Thyroid gland (tissue), 4 donors: ENCODE measurements around the gene SELENOP. TPM values are rescaled to one million over a fixed set of nuclear protein-coding genes. Genes with fewer than 3 reads are reported as not detected.

Source experiments
- DNase-seq, 2 donors: peaks; one replicate each; pipeline ENCODE4 v3.0.0-alpha.2; 2019
- H3K27ac ChIP-seq, 3 donors: fragments of 200-600 bp; sonication (generic); 1 replicate in 2 of 3; 2 replicates in 1 of 3; pipeline ENCODE4 v1.5.1; 2016 to 2019; ENCODE audit warnings: mild to moderate bottlenecking in 1 of 3, moderate library complexity in 1 of 3
- H3K27me3 ChIP-seq: fragments of 200-600 bp; sonication (generic); one replicate; pipeline ENCODE4 v1.5.1; 2019
- H3K36me3 ChIP-seq, 2 donors: fragments of 200-600 bp; sonication (generic); one replicate each; pipeline ENCODE4 v1.5.1; 2016 to 2019
- H3K4me1 ChIP-seq, 2 donors: fragments of 200-600 bp; sonication (generic); one replicate each; pipeline ENCODE4 v1.5.1; 2017 to 2019
- H3K4me3 ChIP-seq, 3 donors: fragments of 200-600 bp; sonication (generic); replicated peaks in 1 of 3; 1 replicate in 2 of 3; 2 replicates in 1 of 3; pipeline ENCODE4 v1.5.1; 2016; ENCODE audit warnings: mild to moderate bottlenecking in 1 of 3
- H3K9me3 ChIP-seq: fragments of 200-600 bp; sonication (generic); one replicate; pipeline ENCODE4 v1.5.1; 2017
- POLR2A ChIP-seq, 2 donors: fragments of 450-650 bp; IDR thresholded peaks; one replicate each; pipeline ENCODE4 v1.6.1; 2017; ENCODE audit warnings: antibody characterized with exemption in 2 of 2, mild to moderate bottlenecking in 2 of 2, moderate library complexity in 1 of 2
- WGBS, 2 donors: methylation state at CpG; one replicate each; pipeline ENCODE4 v1.1.5; 2017; 5-methylcytosine and 5-hydroxymethylcytosine counted together
- intact Hi-C: fragments of 100-400 bp; cut with DNase I; formaldehyde crosslinking; loops from one replicate; pipeline ENCODE4 v1.15.1; 2023
- total RNA-seq, 4 donors: library from RNA; depleted of rRNA; stranded (reverse); fragments of >200 nt; gene quantifications; one replicate each; pipeline ENCODE4 v1.2.3, GENCODE V29; 2016
- TF ChIP-seq, protein P1 (sequence below), 6 experiments: fragments of 200-600 bp in 3 of 6; fragments of 450-650 bp in 3 of 6; sonication (generic) in 3 of 6; IDR thresholded peaks; one replicate each; pipeline ENCODE4 v1.5.1; 2016 to 2019; ENCODE audit warnings: antibody characterized with exemption in 6 of 6, mild to moderate bottlenecking in 2 of 6, inconsistent platforms in 1 of 6, moderate library complexity in 1 of 6

Gene SELENOP
- total RNA-seq, 4 donors from 2014 or later: 162 to 637 (median 392) TPM

- Histone ChIP-seq H3K27ac (no peak overlapping the region), H3K9me3 (no peaks in the 10 kb centered on the region), H3K36me3 (peaks cover 24 to 27% of the 10 kb centered on the region in 2 donors), H3K4me3 (no peak overlapping the region), H3K4me1 (no peaks in the 10 kb centered on the region), H3K27me3 (no peaks in the 10 kb centered on the region)
- TF ChIP-seq, protein P1, sequence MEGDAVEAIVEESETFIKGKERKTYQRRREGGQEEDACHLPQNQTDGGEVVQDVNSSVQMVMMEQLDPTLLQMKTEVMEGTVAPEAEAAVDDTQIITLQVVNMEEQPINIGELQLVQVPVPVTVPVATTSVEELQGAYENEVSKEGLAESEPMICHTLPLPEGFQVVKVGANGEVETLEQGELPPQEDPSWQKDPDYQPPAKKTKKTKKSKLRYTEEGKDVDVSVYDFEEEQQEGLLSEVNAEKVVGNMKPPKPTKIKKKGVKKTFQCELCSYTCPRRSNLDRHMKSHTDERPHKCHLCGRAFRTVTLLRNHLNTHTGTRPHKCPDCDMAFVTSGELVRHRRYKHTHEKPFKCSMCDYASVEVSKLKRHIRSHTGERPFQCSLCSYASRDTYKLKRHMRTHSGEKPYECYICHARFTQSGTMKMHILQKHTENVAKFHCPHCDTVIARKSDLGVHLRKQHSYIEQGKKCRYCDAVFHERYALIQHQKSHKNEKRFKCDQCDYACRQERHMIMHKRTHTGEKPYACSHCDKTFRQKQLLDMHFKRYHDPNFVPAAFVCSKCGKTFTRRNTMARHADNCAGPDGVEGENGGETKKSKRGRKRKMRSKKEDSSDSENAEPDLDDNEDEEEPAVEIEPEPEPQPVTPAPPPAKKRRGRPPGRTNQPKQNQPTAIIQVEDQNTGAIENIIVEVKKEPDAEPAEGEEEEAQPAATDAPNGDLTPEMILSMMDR (IDR thresholded peaks at IDR 0.05): no peak
- no peak for TF ChIP-seq POLR2A (IDR thresholded peaks at IDR 0.05)
- DNase-seq: no peak
- intact Hi-C loops: no loop called here
- WGBS, 2 donors: 95% methylated on average over 9 of the region's 9 CpGs
Observed at GRCh38 chr5:42799668-42800114, 12.0 kb downstream of the SELENOP start.

- H3K36me3 ChIP-seq: peaks cover 24 to 27% of the 10 kb centered on the region in 2 donors
Observed at GRCh38 chr5:42799241-42799608, 12.5 kb downstream of the SELENOP start.

DNA sequence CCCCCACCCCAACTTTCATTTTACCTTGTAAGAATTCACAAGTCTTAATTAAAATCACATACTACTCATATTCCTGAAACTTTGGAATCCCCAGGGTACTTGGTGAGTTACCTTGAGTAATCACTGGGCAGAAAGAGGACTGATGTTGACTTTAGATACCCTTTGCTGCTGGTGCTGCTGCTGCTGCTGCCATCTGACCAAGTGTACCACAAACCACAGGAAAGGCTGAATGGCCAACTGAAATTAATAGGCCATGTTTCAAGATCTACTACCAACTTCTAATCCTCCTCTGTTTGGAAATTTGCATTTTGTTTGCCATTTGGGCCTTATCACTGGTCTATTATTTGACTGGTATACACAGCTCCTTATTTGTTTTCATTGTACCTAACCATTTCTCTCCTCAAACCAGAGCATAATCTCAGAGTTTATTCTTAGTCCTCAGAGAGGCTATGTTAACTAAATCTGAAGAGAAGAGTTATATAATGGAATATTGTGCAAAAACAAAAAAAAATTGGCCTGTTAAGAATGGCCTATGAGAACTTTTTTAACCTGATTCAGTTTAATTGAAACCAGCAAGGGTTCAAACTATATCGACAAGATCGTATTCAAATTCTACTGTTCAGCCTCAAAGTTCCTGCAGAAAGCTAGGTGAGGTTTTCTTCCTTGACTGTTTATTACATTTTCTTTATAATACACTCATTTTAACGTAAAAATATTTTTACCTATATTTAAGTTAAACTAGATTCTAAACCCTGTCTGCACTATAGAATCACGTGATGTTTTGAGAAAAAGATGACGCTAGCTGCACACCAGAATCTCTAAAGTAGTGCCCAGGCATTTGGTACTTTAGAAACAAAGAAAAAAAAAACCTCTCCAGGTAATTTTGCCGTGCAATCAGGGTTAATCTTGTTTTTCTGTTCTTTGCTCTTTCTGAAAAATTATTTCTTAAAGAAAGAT lies 13.1 kb downstream of the SELENOP start:
- TF ChIP-seq, protein P1 (IDR thresholded peaks at IDR 0.05): no peak
- no peak for TF ChIP-seq POLR2A (IDR thresholded peaks at IDR 0.05)
- H3K9me3 ChIP-seq: peaks cover under 1% of the 10 kb centered on the region
- intact Hi-C loops: no loop called here

More at GRCh38 chr5:42799241-42799608, 12.5 kb downstream of the SELENOP start:
- no peak for DNase-seq
- no peak for TF ChIP-seq POLR2A (IDR thresholded peaks at IDR 0.05)
- TF ChIP-seq, protein P1 (IDR thresholded peaks at IDR 0.05): no peak
- H3K4me1 ChIP-seq: no peaks in the 10 kb centered on the region
- no peaks in the 10 kb centered on the region for H3K9me3 ChIP-seq
- no peak overlapping the region for H3K27ac ChIP-seq
- H3K27me3 ChIP-seq: no peaks in the 10 kb centered on the region
- no peak overlapping the region for H3K4me3 ChIP-seq
- intact Hi-C loops: no loop called here

GRCh38 chr5:42791151-42791550 lies 20.5 kb downstream of the SELENOP start:
- no peak for DNase-seq
- intact Hi-C loops: no loop called here
- H3K4me1 ChIP-seq: no peaks in the 10 kb centered on the region
- TF ChIP-seq, protein P1 (IDR thresholded peaks at IDR 0.05): no peak
- no peak for TF ChIP-seq POLR2A (IDR thresholded peaks at IDR 0.05)
- H3K27me3 ChIP-seq: no peaks in the 10 kb centered on the region
- no peak overlapping the region for H3K4me3 ChIP-seq
- H3K36me3 ChIP-seq: no peaks in the 10 kb centered on the region
- no peak overlapping the region for H3K27ac ChIP-seq
- peaks cover 4% of the 10 kb centered on the region for H3K9me3 ChIP-seq

More for the DNA sequence above, 13.1 kb downstream of the SELENOP start:
- no peak overlapping the region for H3K4me3 ChIP-seq
- H3K4me1 ChIP-seq: no peaks in the 10 kb centered on the region
- WGBS, 2 donors: 91 to 95% methylated on average over 6 of the region's 6 CpGs
- DNase-seq: no peak
- peaks cover 20 to 24% of the 10 kb centered on the region in 2 donors for H3K36me3 ChIP-seq
- H3K27ac ChIP-seq: no peak overlapping the region
- no peaks in the 10 kb centered on the region for H3K27me3 ChIP-seq

- no peaks in the 10 kb centered on the region for H3K9me3 ChIP-seq
- no peaks in the 10 kb centered on the region for H3K4me1 ChIP-seq
- H3K27me3 ChIP-seq: no peaks in the 10 kb centered on the region
- WGBS, 2 donors: 98 to 100% methylated on average over 1 of the region's 1 CpG
- TF ChIP-seq, protein P1 (IDR thresholded peaks at IDR 0.05): no peak
- no peak for TF ChIP-seq POLR2A (IDR thresholded peaks at IDR 0.05)
- H3K4me3 ChIP-seq: no peak overlapping the region
- intact Hi-C loops: no loop called here
- no peak overlapping the region for H3K27ac ChIP-seq
- no peaks in the 10 kb centered on the region for H3K36me3 ChIP-seq
- no peak for DNase-seq
Observed at GRCh38 chr5:42787845-42788244, 23.8 kb downstream of the SELENOP start.
